H1 (cell line): ENCODE results near the gene GPRIN3. TPM values are rescaled to one million over a fixed set of nuclear protein-coding genes. Genes with fewer than 3 reads are reported as not detected.

Source experiments
- CTCF ChIA-PET: fragments of 300-600 bp; sonication (Branson Sonifier 250); formaldehyde crosslinking; loops from one replicate; lab custom pipeline; 2021; ENCODE audit not compliant: partially characterized antibody; lab: Charles Lee
- POLR2A ChIA-PET: fragments of 300-600 bp; sonication (Branson Sonifier 250); formaldehyde crosslinking; loops from one replicate; lab custom pipeline; 2021; ENCODE audit warnings: inconsistent platforms; ENCODE audit not compliant: partially characterized antibody; lab: Charles Lee
- DNase-seq, 2 experiments: peaks; one replicate each; pipeline versions ENCODE4 v3.0.0 to v3.0.0-alpha.2; 2010 to 2022; ENCODE audit warnings: low spot score in 2 of 2, low read depth in 1 of 2, mixed read lengths in 1 of 2
- FAIRE-seq: peaks from 2 replicates; lab custom pipeline; 2011; peaks lifted over from hg19 to GRCh38; lab: Jason Lieb, UNC
- H2AFZ ChIP-seq: 2 replicates; pipeline ENCODE4 v1.8.1; 2012; ENCODE audit warnings: low read length, inconsistent platforms
- H2AK5ac ChIP-seq: 2 replicates; pipeline ENCODE4 v1.6.1; 2013; ENCODE audit warnings: low read depth, low read length
- H2BK120ac ChIP-seq: replicated peaks from 2 replicates; pipeline ENCODE3; 2013; ENCODE audit warnings: low read depth, low read length, inconsistent platforms
- H2BK12ac ChIP-seq: 2 replicates; pipeline ENCODE4 v1.6.1; 2013; ENCODE audit warnings: low read depth, low read length
- H2BK15ac ChIP-seq: 2 replicates; pipeline ENCODE4 v1.6.1; 2013; ENCODE audit warnings: low read length
- H2BK20ac ChIP-seq: 2 replicates; pipeline ENCODE4 v1.6.1; 2013; ENCODE audit warnings: low read length
- H2BK5ac ChIP-seq: 2 replicates; pipeline ENCODE4 v1.6.1; 2013; ENCODE audit warnings: low read depth, low read length
- H3K14ac ChIP-seq: 2 replicates; pipeline ENCODE4 v1.6.1; 2013; ENCODE audit warnings: inconsistent platforms; ENCODE audit not compliant: insufficient read length
- H3K18ac ChIP-seq: 2 replicates; pipeline ENCODE4 v1.6.1; 2013; ENCODE audit warnings: low read length; ENCODE audit errors: extremely low read depth
- H3K23ac ChIP-seq: 2 replicates; pipeline ENCODE4 v1.6.1; 2013; ENCODE audit warnings: inconsistent platforms; ENCODE audit not compliant: insufficient read length
- H3K23me2 ChIP-seq: 2 replicates; pipeline ENCODE4 v1.6.1; 2013; ENCODE audit warnings: low read depth, low read length
- H3K27ac ChIP-seq: 2 replicates; pipeline ENCODE4 v1.6.1; 2011; ENCODE audit warnings: low read depth, low read length, inconsistent platforms
- H3K27me3 ChIP-seq, 4 experiments: replicated peaks in 1 of 4; 1 replicate in 1 of 4; 2 replicates in 3 of 4; pipeline versions ENCODE4 v1.6.1 to v1.8.1; 2011 to 2013; ENCODE audit warnings: low read length in 3 of 4, mild to moderate bottlenecking in 3 of 4, inconsistent platforms in 2 of 4, mixed read lengths in 2 of 4, moderate library complexity in 1 of 4; ENCODE audit not compliant: control insufficient read depth in 3 of 4, insufficient read depth in 3 of 4; ENCODE audit errors: extremely low read depth in 1 of 4
- H3K36me3 ChIP-seq, 4 experiments: 2 replicates each; pipeline versions ENCODE4 v1.6.1 to v1.8.1; 2011 to 2013; ENCODE audit warnings: mild to moderate bottlenecking in 4 of 4, low read length in 3 of 4, moderate library complexity in 2 of 4, control low read depth in 1 of 4, inconsistent platforms in 1 of 4; ENCODE audit not compliant: insufficient read depth in 4 of 4, control insufficient read depth in 2 of 4
- H3K4ac ChIP-seq: replicated peaks from 2 replicates; pipeline ENCODE3; 2013; ENCODE audit warnings: low read length, low read depth, mixed read lengths, inconsistent platforms; ENCODE audit not compliant: insufficient read length
- H3K4me1 ChIP-seq, 4 experiments: replicated peaks in 1 of 4; 1 replicate in 1 of 4; 2 replicates in 3 of 4; pipeline versions ENCODE4 v1.6.1 to v1.8.1; 2011 to 2013; ENCODE audit warnings: low read length in 3 of 4, inconsistent platforms in 2 of 4, mixed read lengths in 1 of 4; ENCODE audit not compliant: insufficient read depth in 4 of 4, control insufficient read depth in 3 of 4
- H3K4me2 ChIP-seq, 2 experiments: 2 replicates each; pipeline versions ENCODE4 v1.6.1 to v1.8.1; 2011 to 2013; ENCODE audit warnings: low read depth in 2 of 2, low read length in 2 of 2, control low read depth in 1 of 2, inconsistent platforms in 1 of 2, mild to moderate bottlenecking in 1 of 2; ENCODE audit not compliant: insufficient read depth in 1 of 2
- H3K4me3 ChIP-seq, 4 experiments: fragments of 200-600, 300-600 bp in 1 of 4; sonication (generic), shearing (Covaris generic), sonication (Bioruptor Twin) in 1 of 4; 2 replicates each; pipeline versions ENCODE4 v1.5.1 to v1.8.1; 2011 to 2016; ENCODE audit warnings: low read length in 4 of 4, low read depth in 3 of 4, control low read depth in 2 of 4, inconsistent platforms in 2 of 4, mild to moderate bottlenecking in 2 of 4, mixed read lengths in 1 of 4, moderate library complexity in 1 of 4; ENCODE audit not compliant: insufficient read depth in 2 of 4; ENCODE audit errors: extremely low read depth in 1 of 4
- H3K56ac ChIP-seq: replicated peaks from 2 replicates; pipeline ENCODE3; 2013; ENCODE audit warnings: low read depth, mild to moderate bottlenecking, mixed read lengths, low read length, inconsistent platforms; ENCODE audit not compliant: insufficient read length
- H3K79me1 ChIP-seq: 2 replicates; pipeline ENCODE4 v1.6.1; 2013; ENCODE audit warnings: low read depth, low read length, control low read depth
- H3K79me2 ChIP-seq, 2 experiments: 2 replicates each; pipeline versions ENCODE4 v1.6.1 to v1.8.1; 2012 to 2013; ENCODE audit warnings: low read length in 2 of 2, mild to moderate bottlenecking in 2 of 2, inconsistent platforms in 1 of 2; ENCODE audit not compliant: insufficient read depth in 2 of 2, control insufficient read depth in 1 of 2
- H3K9ac ChIP-seq, 4 experiments: replicated peaks in 1 of 4; 1 replicate in 1 of 4; 2 replicates in 3 of 4; pipeline versions ENCODE4 v1.6.1 to v1.8.1; 2011 to 2013; ENCODE audit warnings: low read depth in 3 of 4, low read length in 3 of 4, control low read depth in 2 of 4, mild to moderate bottlenecking in 2 of 4, moderate library complexity in 2 of 4, inconsistent platforms in 1 of 4; ENCODE audit errors: extremely low read depth in 1 of 4
- H3K9me3 ChIP-seq, 2 experiments: 2 replicates each; pipeline versions ENCODE4 v1.6.1 to v1.8.1; 2012 to 2013; ENCODE audit warnings: mild to moderate bottlenecking in 2 of 2, moderate library complexity in 2 of 2, control low read depth in 1 of 2, inconsistent platforms in 1 of 2, low read depth in 1 of 2, low read length in 1 of 2, mixed read lengths in 1 of 2; ENCODE audit not compliant: insufficient read depth in 2 of 2
- H4K20me1 ChIP-seq, 2 experiments: replicated peaks in 1 of 2; 2 replicates each; pipeline versions ENCODE3 to v1.8.1; 2011 to 2013; ENCODE audit warnings: inconsistent platforms in 2 of 2, low read length in 2 of 2, mild to moderate bottlenecking in 1 of 2; ENCODE audit not compliant: insufficient read depth in 2 of 2, control insufficient read depth in 1 of 2
- H4K5ac ChIP-seq: 2 replicates; pipeline ENCODE4 v1.6.1; 2013; ENCODE audit warnings: low read length, low read depth, mixed read lengths, inconsistent platforms; ENCODE audit not compliant: insufficient read length
- H4K8ac ChIP-seq: 2 replicates; pipeline ENCODE4 v1.8.0; 2013; ENCODE audit warnings: mild to moderate bottlenecking, moderate library complexity, low read length, inconsistent platforms; ENCODE audit not compliant: insufficient read depth; ENCODE audit errors: extremely low read depth
- H4K91ac ChIP-seq: replicated peaks from 2 replicates; pipeline ENCODE3; 2013; ENCODE audit warnings: low read length, mixed read lengths, inconsistent platforms; ENCODE audit not compliant: insufficient read length
- CBX5 ChIP-seq: fragments of 300-800, 300-1000 bp; sonication (generic); IDR thresholded peaks from 2 replicates; pipeline ENCODE4 v1.7.1; 2016; ENCODE audit warnings: antibody characterized with exemption, low read length, low read depth
- CHD1 ChIP-seq: IDR thresholded peaks from 2 replicates; pipeline ENCODE4 v1.6.1; 2012; ENCODE audit warnings: low read depth, low read length, improper control_type of control experiment
- CREB1 ChIP-seq: IDR thresholded peaks from 2 replicates; pipeline ENCODE4 v1.6.1; 2012; ENCODE audit warnings: inconsistent platforms
- EGR1 ChIP-seq: IDR thresholded peaks from 2 replicates; pipeline ENCODE4 v1.6.1; 2011; ENCODE audit warnings: low read depth, low read length, borderline replicate concordance
- HDAC6 ChIP-seq: IDR thresholded peaks from one replicate; pipeline ENCODE4 v1.7.1; 2012; ENCODE audit warnings: low read depth, mild to moderate bottlenecking, inconsistent platforms, low read length, moderate library complexity
- JUN ChIP-seq: IDR thresholded peaks from 2 replicates; pipeline ENCODE4 v1.6.1; 2011; ENCODE audit warnings: low read depth, mild to moderate bottlenecking, improper control_type of control experiment, low read length
- RBBP5 ChIP-seq: IDR thresholded peaks from 2 replicates; pipeline ENCODE4 v1.7.1; 2012; ENCODE audit warnings: low read depth, mild to moderate bottlenecking, inconsistent platforms, low read length, moderate library complexity, borderline replicate concordance
- RFX5 ChIP-seq: IDR thresholded peaks from 2 replicates; pipeline ENCODE4 v1.6.1; 2011; ENCODE audit warnings: low read depth, low read length, improper control_type of control experiment, borderline replicate concordance
- SIN3A ChIP-seq, 2 experiments: IDR thresholded peaks in 1 of 2; conservative IDR thresholded peaks in 1 of 2; 2 replicates each; pipeline ENCODE4 v1.6.1; 2011 to 2012; ENCODE audit warnings: low read length in 2 of 2, improper control_type of control experiment in 1 of 2, low read depth in 1 of 2, mild to moderate bottlenecking in 1 of 2
- SIX5 ChIP-seq: IDR thresholded peaks from 2 replicates; pipeline ENCODE4 v1.6.1; 2011; ENCODE audit warnings: mild to moderate bottlenecking, low read depth, low read length
- SP4 ChIP-seq: IDR thresholded peaks from 2 replicates; pipeline ENCODE4 v1.6.1; 2012; ENCODE audit warnings: low read length, inconsistent platforms
- TBP ChIP-seq: IDR thresholded peaks from 2 replicates; pipeline ENCODE4 v1.6.1; 2011; ENCODE audit warnings: low read depth, low read length, improper control_type of control experiment
- TEAD4 ChIP-seq: IDR thresholded peaks from 2 replicates; pipeline ENCODE4 v1.6.1; 2012; ENCODE audit warnings: low read depth, low read length, inconsistent platforms, mixed read lengths
- WGBS, 2 experiments: shearing (Covaris generic) in 1 of 2; methylation state at CpG; one replicate each; pipeline versions ENCODE4 v1.1.6 to v1.1.7; 2013 to 2015; ENCODE audit warnings: low lambda C conversion rate in 2 of 2, mixed read lengths in 2 of 2, inconsistent platforms in 1 of 2, low coverage in 1 of 2, missing lambda C conversion rate in 1 of 2; ENCODE audit not compliant: insufficient replicate concordance in 2 of 2, insufficient coverage in 1 of 2, insufficient read length in 1 of 2; ENCODE audit errors: extremely low coverage in 1 of 2, missing lambda C conversion rate in 1 of 2; 5-methylcytosine and 5-hydroxymethylcytosine counted together
- polyA plus RNA-seq, 7 experiments: library from polyadenylated mRNA; depleted of rRNA in 3 of 7; stranded (reverse) in 5 of 7; unstranded in 2 of 7; fragments of >200 nt in 5 of 7; fragments of 200-250 nt in 2 of 7; gene quantifications; 1 replicate in 5 of 7; 2 replicates in 1 of 7; 4 replicates in 1 of 7; pipeline versions ENCODE4 v1.2.1 to v1.2.3, GENCODE V29; 2011 to 2013; ENCODE audit warnings: missing spikeins in 2 of 7, mixed read lengths in 2 of 7
- total RNA-seq: library from RNA; stranded (reverse); fragmentation: NEBNext Ultra II Directional; extraction: Animal tissue kit (Norgen Biotek cat#: 25700); gene quantifications from 2 replicates; pipeline ENCODE4 v1.2.1, GENCODE V29; 2021
- TF ChIP-seq, protein P1 (sequence below): IDR thresholded peaks from 2 replicates; pipeline ENCODE4 v1.6.1; 2012; ENCODE audit warnings: inconsistent platforms
- TF ChIP-seq, protein P2 (sequence below): IDR thresholded peaks from 2 replicates; pipeline ENCODE4 v1.6.1; 2011; ENCODE audit warnings: low read length, improper control_type of control experiment

GPRIN3 gene
- total and polyA plus RNA-seq, 2 of the 8 experiments (the other 6 are each of a cell fraction or from before 2014, with no cell fraction given) = 0.17 to 1.4 TPM

DNA sequence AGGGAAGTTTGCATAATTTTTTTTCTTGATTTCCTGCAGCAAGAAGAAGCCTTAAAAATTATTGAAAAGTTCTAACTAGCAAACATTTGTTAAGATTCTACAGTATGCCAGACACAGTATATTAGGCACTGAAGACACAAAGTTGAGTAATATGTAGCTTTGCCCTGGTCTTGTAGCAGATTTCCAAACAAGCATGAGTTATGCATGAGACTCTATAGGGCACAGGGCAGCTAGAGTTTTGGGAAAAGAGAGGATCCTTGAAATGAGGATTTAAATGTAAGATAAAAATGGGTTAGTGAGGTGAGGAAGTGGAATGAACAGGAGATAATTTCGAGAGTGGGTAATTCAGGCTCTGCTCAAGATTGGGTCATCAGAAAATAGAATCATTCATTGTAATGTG is 8.6 kb upstream of the GPRIN3 start:
- Histone ChIP-seq H2BK15ac (no peak overlapping the region), H3K27ac (no peak overlapping the region), H3K4me2 (no peak overlapping the region), H2BK5ac (no peak overlapping the region), H3K79me2 (no peaks in the 10 kb centered on the region), H2BK120ac (no peak overlapping the region), H2BK12ac (no peak overlapping the region), H2AFZ (no peak overlapping the region), H3K9me3 (no peaks in the 10 kb centered on the region), H3K36me3 (no peaks in the 10 kb centered on the region), H3K4me1 (no peaks in the 10 kb centered on the region), H4K20me1 (no peaks in the 10 kb centered on the region), H3K4ac (no peak overlapping the region), H3K56ac (no peak overlapping the region), H3K4me3 (no peak overlapping the region), H3K23ac (no peak overlapping the region), H3K9ac (no peak overlapping the region), H3K14ac (no peak overlapping the region), H2BK20ac (no peak overlapping the region), H3K23me2 (no peaks in the 10 kb centered on the region), H3K27me3 (no peaks in the 10 kb centered on the region), H4K91ac (no peak overlapping the region), H4K8ac (no peak overlapping the region), H3K79me1 (no peaks in the 10 kb centered on the region), H2AK5ac (no peak overlapping the region), H4K5ac (no peak overlapping the region), H3K18ac (no peak overlapping the region)
- WGBS, 2 experiments = 91 to 100% methylated on average over 1 of the region's 1 CpG
- FAIRE-seq (no peak), DNase-seq (no peak)
- ChIA-PET POLR2A (no interaction called here), CTCF (no interaction called here)
- TF ChIP-seq, protein P1, sequence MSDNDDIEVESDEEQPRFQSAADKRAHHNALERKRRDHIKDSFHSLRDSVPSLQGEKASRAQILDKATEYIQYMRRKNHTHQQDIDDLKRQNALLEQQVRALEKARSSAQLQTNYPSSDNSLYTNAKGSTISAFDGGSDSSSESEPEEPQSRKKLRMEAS = no peak
- TF ChIP-seq EGR1 = no peak
- TF ChIP-seq HDAC6 = no peak
- no peak for TF ChIP-seq CBX5
- no peak for TF ChIP-seq JUN
- TF ChIP-seq CHD1 = no peak
- TF ChIP-seq RBBP5 = no peak
- TF ChIP-seq SIN3A (conservative IDR thresholded peaks at IDR 0.05 in 1 of 2, IDR thresholded peaks at IDR 0.05 in 1 of 2; ENCODE audit: low read depth in 1 of 2, low read length in 2 of 2) = no peak
- TF ChIP-seq TBP = no peak
- no peak for TF ChIP-seq CREB1
- TF ChIP-seq TEAD4 = no peak
- TF ChIP-seq, protein P2, sequence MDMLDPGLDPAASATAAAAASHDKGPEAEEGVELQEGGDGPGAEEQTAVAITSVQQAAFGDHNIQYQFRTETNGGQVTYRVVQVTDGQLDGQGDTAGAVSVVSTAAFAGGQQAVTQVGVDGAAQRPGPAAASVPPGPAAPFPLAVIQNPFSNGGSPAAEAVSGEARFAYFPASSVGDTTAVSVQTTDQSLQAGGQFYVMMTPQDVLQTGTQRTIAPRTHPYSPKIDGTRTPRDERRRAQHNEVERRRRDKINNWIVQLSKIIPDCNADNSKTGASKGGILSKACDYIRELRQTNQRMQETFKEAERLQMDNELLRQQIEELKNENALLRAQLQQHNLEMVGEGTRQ = no peak
- TF ChIP-seq RFX5 = no peak
- no peak for TF ChIP-seq SIX5
- TF ChIP-seq SP4 = no peak
